ENCODE results near the gene TGM3. TPM values are rescaled to one million over a fixed set of nuclear protein-coding genes. Genes with fewer than 3 reads are reported as not detected.

TGM3 gene
- total and polyA plus RNA-seq, 12 donors, result 0.13 to 1.7 (median 0.37) TPM; not detected in 6

DNA sequence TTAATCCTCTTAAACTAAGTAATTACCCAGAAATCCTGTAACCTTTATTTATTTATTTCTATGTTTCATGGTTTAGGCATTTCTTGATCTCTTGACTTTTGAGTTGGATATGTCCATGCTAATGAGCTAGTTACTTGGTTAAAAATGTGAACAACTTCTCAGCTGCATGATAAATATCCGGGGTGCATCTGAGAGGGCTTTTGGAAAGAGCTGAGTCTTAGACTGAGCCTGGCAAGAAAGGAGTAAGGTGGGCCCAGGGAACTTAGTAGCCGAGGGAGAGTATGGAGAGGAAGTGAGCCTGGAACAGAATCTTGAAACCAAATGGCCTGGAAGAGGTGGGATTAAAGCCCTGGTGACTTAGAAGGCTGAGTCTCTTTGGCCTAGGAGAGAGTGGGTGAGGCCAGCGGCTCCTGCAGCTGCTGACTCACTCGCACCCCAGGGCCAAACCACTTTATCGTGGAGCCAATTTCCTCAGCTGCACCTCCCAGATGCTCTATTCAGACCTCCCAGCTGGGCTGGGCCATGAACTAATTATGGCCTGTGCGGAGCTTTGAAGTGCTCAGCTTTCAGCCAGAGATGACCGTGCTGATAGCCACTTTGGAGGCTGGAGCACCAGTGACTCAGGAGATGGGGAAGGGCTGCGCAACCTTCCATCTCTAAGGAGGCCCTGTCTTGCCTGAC, 19.1 kb downstream of the TGM3 start:
- 40 to 61% (median 47%) methylated on average over 5 to 8 of the region's 8 CpGs for WGBS, 4 donors
- TF ChIP-seq POLR2A (IDR thresholded peaks at IDR 0.05), result no peak
- TF ChIP-seq, protein P1, sequence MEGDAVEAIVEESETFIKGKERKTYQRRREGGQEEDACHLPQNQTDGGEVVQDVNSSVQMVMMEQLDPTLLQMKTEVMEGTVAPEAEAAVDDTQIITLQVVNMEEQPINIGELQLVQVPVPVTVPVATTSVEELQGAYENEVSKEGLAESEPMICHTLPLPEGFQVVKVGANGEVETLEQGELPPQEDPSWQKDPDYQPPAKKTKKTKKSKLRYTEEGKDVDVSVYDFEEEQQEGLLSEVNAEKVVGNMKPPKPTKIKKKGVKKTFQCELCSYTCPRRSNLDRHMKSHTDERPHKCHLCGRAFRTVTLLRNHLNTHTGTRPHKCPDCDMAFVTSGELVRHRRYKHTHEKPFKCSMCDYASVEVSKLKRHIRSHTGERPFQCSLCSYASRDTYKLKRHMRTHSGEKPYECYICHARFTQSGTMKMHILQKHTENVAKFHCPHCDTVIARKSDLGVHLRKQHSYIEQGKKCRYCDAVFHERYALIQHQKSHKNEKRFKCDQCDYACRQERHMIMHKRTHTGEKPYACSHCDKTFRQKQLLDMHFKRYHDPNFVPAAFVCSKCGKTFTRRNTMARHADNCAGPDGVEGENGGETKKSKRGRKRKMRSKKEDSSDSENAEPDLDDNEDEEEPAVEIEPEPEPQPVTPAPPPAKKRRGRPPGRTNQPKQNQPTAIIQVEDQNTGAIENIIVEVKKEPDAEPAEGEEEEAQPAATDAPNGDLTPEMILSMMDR (IDR thresholded peaks at IDR 0.05), result no peak
- Histone ChIP-seq H3K36me3 (replicated peaks in 1 of 2) (no peaks in the 10 kb centered on the region), H3K4me1 (replicated peaks in 1 of 2) (no peaks in the 10 kb centered on the region), H3K27me3 (no peaks in the 10 kb centered on the region), H3K4me3 (no peak overlapping the region), H3K9me3 (replicated peaks in 1 of 3) (no peaks in the 10 kb centered on the region), H3K27ac (peak overlapping the region in 1 of 5 donors; percentile 55)
- intact Hi-C loops (cut with DNase I), result no loop called here
- DNase-seq, result peak in 6 of 7 donors; percentile 24 to 83 (median 52)

DNA sequence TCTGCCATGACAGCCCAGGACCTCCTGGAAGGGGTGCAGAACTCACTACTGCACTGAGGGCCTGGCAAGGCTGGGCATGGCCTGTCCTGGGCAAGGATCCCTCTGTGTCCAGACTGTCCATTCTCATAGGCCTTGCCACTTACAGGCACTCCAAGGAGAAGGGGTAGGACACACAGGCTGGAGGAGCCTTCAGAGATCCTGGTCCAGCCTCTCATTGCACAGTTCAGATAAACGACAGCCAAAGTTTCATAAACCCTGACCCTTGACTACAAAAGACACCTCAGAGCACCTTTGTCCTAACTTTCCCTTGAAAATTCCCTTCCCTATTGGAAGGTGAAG, 19.6 kb downstream of the TGM3 start:
- no peak overlapping the region for H3K4me3 ChIP-seq
- H3K36me3 ChIP-seq (replicated peaks in 1 of 2), result no peaks in the 10 kb centered on the region
- TF ChIP-seq POLR2A (IDR thresholded peaks at IDR 0.05), result no peak
- TF ChIP-seq, protein P1 (IDR thresholded peaks at IDR 0.05), result no peak
- H3K27me3 ChIP-seq, result no peaks in the 10 kb centered on the region
- intact Hi-C loops (cut with DNase I), result no loop called here
- H3K27ac ChIP-seq, result no peak overlapping the region
- DNase-seq, result no peak
- H3K9me3 ChIP-seq (replicated peaks in 1 of 3), result no peaks in the 10 kb centered on the region
- H3K4me1 ChIP-seq (replicated peaks in 1 of 2), result no peaks in the 10 kb centered on the region
- WGBS, 4 donors, result 22 to 83% (median 52%) methylated on average over 1 of the region's 1 CpG

DNA sequence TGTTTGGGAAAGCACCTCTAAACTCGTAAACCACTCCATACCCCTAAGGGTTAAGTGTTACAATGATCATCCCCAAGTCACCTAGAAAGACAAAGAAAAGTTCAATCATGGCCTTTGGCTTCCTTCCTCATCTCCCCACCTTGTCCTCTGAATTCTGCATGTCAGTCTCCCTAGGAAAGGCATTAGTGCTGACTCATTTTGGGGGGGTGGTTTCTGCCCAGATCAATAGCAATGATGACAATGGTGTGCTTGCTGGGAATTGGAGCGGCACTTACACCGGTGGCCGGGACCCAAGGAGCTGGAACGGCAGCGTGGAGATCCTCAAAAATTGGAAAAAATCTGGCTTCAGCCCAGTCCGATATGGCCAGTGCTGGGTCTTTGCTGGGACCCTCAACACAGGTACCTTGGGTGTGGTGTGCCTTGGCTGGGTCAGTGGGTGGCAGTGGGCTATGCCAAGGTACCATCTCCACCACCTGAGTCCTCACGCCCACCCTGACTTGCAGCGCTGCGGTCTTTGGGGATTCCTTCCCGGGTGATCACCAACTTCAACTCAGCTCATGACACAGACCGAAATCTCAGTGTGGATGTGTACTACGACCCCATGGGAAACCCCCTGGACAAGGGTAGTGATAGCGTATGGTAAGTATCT, 21.2 kb downstream of the TGM3 start:
- TF ChIP-seq, protein P1 (IDR thresholded peaks at IDR 0.05), result no peak
- TF ChIP-seq POLR2A (IDR thresholded peaks at IDR 0.05), result no peak
- Histone ChIP-seq H3K27me3 (no peaks in the 10 kb centered on the region), H3K9me3 (replicated peaks in 1 of 3) (no peaks in the 10 kb centered on the region), H3K4me1 (replicated peaks in 1 of 2) (no peaks in the 10 kb centered on the region), H3K4me3 (no peak overlapping the region), H3K27ac (no peak overlapping the region), H3K36me3 (replicated peaks in 1 of 2) (no peaks in the 10 kb centered on the region)
- peak in 1 of 7 donors; percentile 12 for DNase-seq
- 88 to 93% (median 90%) methylated on average over 12 to 14 of the region's 14 CpGs for WGBS, 4 donors
- intact Hi-C loops (cut with DNase I), result no loop called here

DNA sequence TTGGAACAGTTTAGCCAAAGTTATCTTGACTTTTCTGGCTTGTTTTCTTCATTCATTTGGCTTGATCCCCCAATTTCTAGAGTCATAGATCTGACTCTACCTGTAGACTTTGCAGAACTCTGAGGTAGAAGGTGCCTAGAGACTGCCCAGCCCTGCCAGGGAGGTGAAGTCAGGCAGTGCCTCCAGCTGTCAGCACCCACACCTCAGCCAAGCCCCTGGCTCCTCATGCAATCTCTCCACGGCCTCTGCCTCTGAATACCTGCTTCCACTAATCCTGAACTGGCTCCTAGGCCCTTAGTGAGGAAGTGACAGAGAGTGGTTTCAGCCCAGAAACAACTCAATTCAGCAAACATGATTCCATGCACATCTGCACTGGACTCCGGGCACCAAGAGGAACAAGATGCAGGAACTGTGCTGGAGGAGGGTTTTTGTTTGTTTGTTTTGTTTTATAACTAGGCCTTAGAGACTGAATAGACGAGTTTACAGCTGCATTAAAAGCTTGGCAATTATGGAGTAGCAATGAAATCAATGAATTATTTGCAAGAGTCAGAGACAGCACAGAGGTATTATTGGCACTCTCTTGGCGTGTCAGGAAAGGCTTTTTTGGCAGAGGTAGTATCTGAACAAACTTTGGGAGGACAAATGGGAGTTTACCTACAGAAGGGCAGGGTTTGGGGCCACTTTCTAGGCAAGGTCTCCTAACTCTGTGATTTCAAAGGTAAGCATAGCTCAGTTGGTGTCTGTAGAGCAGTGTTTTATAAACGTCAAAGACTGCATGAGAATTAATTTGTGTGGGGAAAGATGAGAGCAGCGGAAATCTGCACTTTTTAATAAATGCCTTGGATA, 25.2 kb downstream of the TGM3 start:
- TF ChIP-seq, protein P1 (IDR thresholded peaks at IDR 0.05), result no peak
- no peak for TF ChIP-seq POLR2A (IDR thresholded peaks at IDR 0.05)
- WGBS, 4 donors, result 64 to 79% (median 71%) methylated on average over 5 to 6 of the region's 6 CpGs
- DNase-seq, result no peak
- no peaks in the 10 kb centered on the region for H3K4me1 ChIP-seq (replicated peaks in 1 of 2)
- no peak overlapping the region for H3K4me3 ChIP-seq
- H3K9me3 ChIP-seq (replicated peaks in 1 of 3), result no peaks in the 10 kb centered on the region
- H3K36me3 ChIP-seq (replicated peaks in 1 of 2), result no peaks in the 10 kb centered on the region
- no peak overlapping the region for H3K27ac ChIP-seq
- no peaks in the 10 kb centered on the region for H3K27me3 ChIP-seq
- intact Hi-C loops (cut with DNase I), result no loop called here
